CD14-positive monocyte (primary cell): ENCODE measurements around the gene LCA5. TPM values are rescaled to one million over a fixed set of nuclear protein-coding genes. Genes with fewer than 3 reads are reported as not detected.

Source experiments
- DNase-seq, 3 donors: peaks; one replicate each; pipeline ENCODE4 v3.0.0-alpha.2; 2011 to 2022
- H2AFZ ChIP-seq: 2 replicates; pipeline ENCODE4 v1.6.0; 2012; ENCODE audit warnings: mild to moderate bottlenecking, low read depth, low read length, inconsistent platforms; ENCODE audit not compliant: insufficient read depth, poor library complexity, severe bottlenecking
- H3K27ac ChIP-seq, 2 donors: 1 replicate in 1 of 2; 2 replicates in 1 of 2; pipeline ENCODE4 v1.5.1; 2012 to 2013; ENCODE audit warnings: low read length in 2 of 2, control low read depth in 1 of 2, inconsistent platforms in 1 of 2, low read depth in 1 of 2, mild to moderate bottlenecking in 1 of 2
- H3K27me3 ChIP-seq, 2 donors: one replicate each; pipeline versions ENCODE4 v1.6.0 to v1.6.1; 2011 to 2013; ENCODE audit warnings: low read length in 2 of 2; ENCODE audit not compliant: control insufficient read depth in 2 of 2, insufficient read depth in 2 of 2
- H3K36me3 ChIP-seq, 2 donors: replicated peaks in 1 of 2; 1 replicate in 1 of 2; 2 replicates in 1 of 2; pipeline versions ENCODE4 v1.5.1 to v1.6.1; 2012 to 2013; ENCODE audit warnings: low read length in 2 of 2, control low read depth in 1 of 2, inconsistent platforms in 1 of 2, mild to moderate bottlenecking in 1 of 2; ENCODE audit not compliant: insufficient read depth in 2 of 2, control insufficient read depth in 1 of 2
- H3K4me1 ChIP-seq, 2 donors: 1 replicate in 1 of 2; 2 replicates in 1 of 2; pipeline versions ENCODE4 v1.5.1 to v1.6.1; 2012 to 2013; ENCODE audit warnings: low read length in 2 of 2, control low read depth in 1 of 2, inconsistent platforms in 1 of 2, mild to moderate bottlenecking in 1 of 2, moderate library complexity in 1 of 2; ENCODE audit not compliant: insufficient read depth in 2 of 2, control insufficient read depth in 1 of 2
- H3K4me2 ChIP-seq: replicated peaks from 2 replicates; pipeline ENCODE3; 2012; ENCODE audit warnings: low read length, moderate library complexity, mild to moderate bottlenecking; ENCODE audit not compliant: poor library complexity, severe bottlenecking; ENCODE audit errors: extremely low read depth
- H3K4me3 ChIP-seq, 3 experiments: fragments of 200-600 bp in 1 of 3; sonication (generic) in 1 of 3; replicated peaks in 1 of 3; 1 replicate in 2 of 3; 2 replicates in 1 of 3; pipeline ENCODE4 v1.5.1; 2011 to 2013; ENCODE audit warnings: low read length in 3 of 3, mild to moderate bottlenecking in 3 of 3, control low read depth in 2 of 3, low read depth in 2 of 3, inconsistent platforms in 1 of 3, moderate library complexity in 1 of 3
- H3K79me2 ChIP-seq: 2 replicates; pipeline ENCODE4 v1.6.0; 2012; ENCODE audit warnings: mild to moderate bottlenecking, control low read depth, inconsistent platforms, low read length, moderate library complexity; ENCODE audit not compliant: insufficient read depth
- H3K9ac ChIP-seq: 2 replicates; pipeline ENCODE4 v1.6.0; 2017; ENCODE audit warnings: low read length, mild to moderate bottlenecking; ENCODE audit not compliant: insufficient read depth, poor library complexity, severe bottlenecking
- H3K9me3 ChIP-seq, 2 donors: replicated peaks in 1 of 2; 1 replicate in 1 of 2; 2 replicates in 1 of 2; pipeline versions ENCODE4 v1.5.1 to v1.6.1; 2012 to 2013; ENCODE audit warnings: low read length in 2 of 2, control low read depth in 1 of 2; ENCODE audit not compliant: control insufficient read depth in 1 of 2, insufficient read depth in 1 of 2
- H4K20me1 ChIP-seq: 2 replicates; pipeline ENCODE4 v1.6.0; 2012; ENCODE audit warnings: mild to moderate bottlenecking, low read length, control low read depth, moderate library complexity; ENCODE audit not compliant: insufficient read depth
- H3K27ac Mint-ChIP-seq, 7 donors: one replicate each; pipeline ENCODE4 v1.8.0; 2020; ENCODE audit warnings: mild to moderate bottlenecking in 7 of 7, mixed read lengths in 7 of 7, moderate library complexity in 6 of 7, inconsistent platforms in 2 of 7
- H3K27me3 Mint-ChIP-seq, 3 donors: one replicate each; pipeline ENCODE4 v1.8.0; 2021 to 2022; ENCODE audit warnings: low read depth in 3 of 3, mild to moderate bottlenecking in 3 of 3, mixed read lengths in 3 of 3, moderate library complexity in 3 of 3, inconsistent platforms in 1 of 3
- H3K36me3 Mint-ChIP-seq, 2 donors: one replicate each; pipeline ENCODE4 v1.8.0; 2020; ENCODE audit warnings: mixed read lengths in 2 of 2, inconsistent platforms in 1 of 2, mild to moderate bottlenecking in 1 of 2
- H3K4me1 Mint-ChIP-seq: one replicate; pipeline ENCODE4 v1.8.0; 2020; ENCODE audit warnings: mild to moderate bottlenecking, mixed read lengths
- H3K4me3 Mint-ChIP-seq, 2 donors: one replicate each; pipeline ENCODE4 v1.8.0; 2020; ENCODE audit warnings: mild to moderate bottlenecking in 2 of 2, mixed read lengths in 2 of 2, moderate library complexity in 1 of 2
- H3K9me3 Mint-ChIP-seq, 7 donors: one replicate each; pipeline ENCODE4 v1.8.0; 2020 to 2022; ENCODE audit warnings: mixed read lengths in 7 of 7, mild to moderate bottlenecking in 6 of 7, moderate library complexity in 6 of 7, inconsistent platforms in 2 of 7
- CTCF ChIP-seq: fragments of 200-600 bp; IDR thresholded peaks from one replicate; pipeline ENCODE4 v1.8.0; 2022; ENCODE audit warnings: antibody characterized with exemption, mild to moderate bottlenecking
- WGBS: methylation state at CpG from one replicate; pipeline ENCODE4 v1.1.5; 2013; ENCODE audit warnings: missing lambda C conversion rate; ENCODE audit not compliant: insufficient coverage; 5-methylcytosine and 5-hydroxymethylcytosine counted together
- intact Hi-C, 2 donors: fragments of 100-400 bp; cut with micrococcal nuclease; formaldehyde crosslinking; loops; one replicate each; pipeline versions ENCODE4 v1.15.0 to v1.15.1; 2023
- polyA plus RNA-seq, 3 donors: library from polyadenylated mRNA; depleted of rRNA in 1 of 3; unstranded in 2 of 3; stranded (reverse) in 1 of 3; fragments of 300-500 nt in 2 of 3; fragments of >200 nt in 1 of 3; fragmentation: Illumina TruSeq in 2 of 3; gene quantifications; 1 replicate in 2 of 3; 2 replicates in 1 of 3; pipeline ENCODE4 v1.2.3, GENCODE V29; 2012 to 2021

Gene LCA5
- polyA plus RNA-seq, 3 donors: 0.08 TPM; not detected in 2

- intact Hi-C loops: no loop called here
Measured at GRCh38 chr6:79441192-79441591, 96.0 kb downstream of the LCA5 start.

GRCh38 chr6:79440598-79440997, 96.6 kb downstream of the LCA5 start:
- peaks cover 4 to 20% (median 15%) of the 10 kb centered on the region in 7 donors for H3K9me3 Mint-ChIP-seq
- Histone ChIP-seq H3K4me2 (no peak overlapping the region), H3K4me3 (no peak overlapping the region), H3K9ac (no peak overlapping the region), H3K4me1 (no peaks in the 10 kb centered on the region), H3K27ac (no peak overlapping the region), H4K20me1 (no peaks in the 10 kb centered on the region), H3K27me3 (no peaks in the 10 kb centered on the region), H3K36me3 (no peaks in the 10 kb centered on the region), H3K79me2 (no peaks in the 10 kb centered on the region), H2AFZ (no peak overlapping the region), H3K9me3 (peaks cover 0 to 8% of the 10 kb centered on the region in 2 donors)
- TF ChIP-seq CTCF: no peak
- H3K4me3 Mint-ChIP-seq: no peak overlapping the region
- H3K36me3 Mint-ChIP-seq: no peaks in the 10 kb centered on the region
- no peak for DNase-seq
- H3K27me3 Mint-ChIP-seq: peaks cover 0 to 1% (median 0%) of the 10 kb centered on the region in 3 donors
- H3K27ac Mint-ChIP-seq: no peak overlapping the region
- intact Hi-C loops: no loop called here
- WGBS: 100% methylated on average over 1 of the region's 1 CpG
- H3K4me1 Mint-ChIP-seq: no peaks in the 10 kb centered on the region

More at GRCh38 chr6:79441192-79441591, 96.0 kb downstream of the LCA5 start:
- H2AFZ ChIP-seq: no peak overlapping the region
- no peak overlapping the region for H3K27ac ChIP-seq
- no peaks in the 10 kb centered on the region for H3K4me1 ChIP-seq
- H3K4me2 ChIP-seq: no peak overlapping the region
- H3K4me1 Mint-ChIP-seq: no peaks in the 10 kb centered on the region
- no peak overlapping the region for H3K27ac Mint-ChIP-seq
- H3K36me3 Mint-ChIP-seq: no peaks in the 10 kb centered on the region
- no peaks in the 10 kb centered on the region for H3K79me2 ChIP-seq
- no peak for DNase-seq
- H3K9ac ChIP-seq: no peak overlapping the region
- no peaks in the 10 kb centered on the region for H3K27me3 ChIP-seq
- peaks cover 4 to 20% (median 15%) of the 10 kb centered on the region in 7 donors for H3K9me3 Mint-ChIP-seq
- H3K27me3 Mint-ChIP-seq: peaks cover 0 to 1% (median 0%) of the 10 kb centered on the region in 3 donors
- H3K4me3 ChIP-seq: no peak overlapping the region
- no peaks in the 10 kb centered on the region for H3K36me3 ChIP-seq
- no peak for TF ChIP-seq CTCF
- H4K20me1 ChIP-seq: no peaks in the 10 kb centered on the region
- H3K9me3 ChIP-seq: peaks cover 0 to 8% of the 10 kb centered on the region in 2 donors
- H3K4me3 Mint-ChIP-seq: no peak overlapping the region
